BJ (cell line): ENCODE measurements around the gene ITPRIPL2. TPM values are rescaled to one million over a fixed set of nuclear protein-coding genes. Genes with fewer than 3 reads are reported as not detected.

Experiments
- CTCF ChIA-PET: fragments of 350-600 bp; formaldehyde crosslinking; extraction: SDS; loops from one replicate; lab custom pipeline; 2021; ENCODE audit warnings: antibody characterized with exemption, inconsistent platforms; lab: Yijun Ruan, JAX
- POLR2A ChIA-PET: fragments of 300-600 bp; sonication (Branson Sonifier 250); formaldehyde crosslinking; extraction: SDS; loops from one replicate; lab custom pipeline; 2021; ENCODE audit warnings: antibody characterized with exemption; lab: Charles Lee
- DNase-seq: peaks from one replicate; pipeline ENCODE4 v3.0.0-alpha.2; 2011; ENCODE audit warnings: low read depth
- H3K27me3 ChIP-seq: 2 replicates; pipeline ENCODE4 v1.6.0; 2011; ENCODE audit warnings: low read length; ENCODE audit not compliant: control insufficient read depth, insufficient read depth
- H3K36me3 ChIP-seq: 2 replicates; pipeline ENCODE4 v1.5.1; 2011; ENCODE audit warnings: low read length; ENCODE audit not compliant: control insufficient read depth, insufficient read depth
- H3K4me3 ChIP-seq: 2 replicates; pipeline ENCODE4 v1.5.1; 2011; ENCODE audit warnings: low read depth, mild to moderate bottlenecking, control low read depth, low read length
- CTCF ChIP-seq: IDR thresholded peaks from 2 replicates; pipeline ENCODE4 v1.5.1; 2011; ENCODE audit warnings: low read depth, mild to moderate bottlenecking, control low read depth, inconsistent platforms, low read length, moderate library complexity; ENCODE audit not compliant: insufficient read depth
- polyA plus RNA-seq: library from polyadenylated mRNA; depleted of rRNA; stranded (reverse); fragments of >200 nt; gene quantifications from 2 replicates; pipeline ENCODE4 v1.2.3, GENCODE V29; 2011

ITPRIPL2 gene
- polyA plus RNA-seq, 1 experiment = 14.9 TPM

- POLR2A ChIA-PET = no interaction called here
- no peak overlapping the region for H3K4me3 ChIP-seq
- CTCF ChIA-PET = interaction anchor here (1.2 to 1.4 kb wide), 2 partner anchors 33 to 61 kb away, joined by 3 to 4 read pairs; no protein-coding TSS in a partner anchor
- no peaks in the 10 kb centered on the region; the same call in none of the 2 replicates for H3K27me3 ChIP-seq
- no peak for DNase-seq
- no peak for TF ChIP-seq CTCF
- H3K36me3 ChIP-seq = no peaks in the 10 kb centered on the region
Observed at GRCh38 chr16:19147126-19147525, 33.4 kb downstream of the ITPRIPL2 start.

- no peak for TF ChIP-seq CTCF
- no peak overlapping the region for H3K4me3 ChIP-seq
- H3K27me3 ChIP-seq = no peaks in the 10 kb centered on the region; the same call in none of the 2 replicates
- no peak for DNase-seq
- CTCF ChIA-PET = interaction anchor here (1.2 to 1.4 kb wide), 2 partner anchors 33 to 61 kb away, joined by 3 to 4 read pairs; no protein-coding TSS in a partner anchor
- POLR2A ChIA-PET = no interaction called here
- H3K36me3 ChIP-seq = no peaks in the 10 kb centered on the region
Observed at GRCh38 chr16:19147627-19148026, 33.9 kb downstream of the ITPRIPL2 start.

- Histone ChIP-seq H3K4me3 (no peak overlapping the region), H3K27me3 (no peaks in the 10 kb centered on the region; the same call in none of the 2 replicates), H3K36me3 (no peaks in the 10 kb centered on the region)
- ChIA-PET POLR2A (no interaction called here), CTCF (no interaction called here)
- no peak for DNase-seq
- no peak for TF ChIP-seq CTCF
Observed at GRCh38 chr16:19148189-19148588, 34.4 kb downstream of the ITPRIPL2 start.

- H3K27me3 ChIP-seq = no peaks in the 10 kb centered on the region; the same call in none of the 2 replicates
- POLR2A ChIA-PET = no interaction called here
- CTCF ChIA-PET = interaction anchor here (1.7 kb wide), 1 partner anchor 11 kb away, joined by 7 read pairs; no protein-coding TSS in a partner anchor
- H3K36me3 ChIP-seq = no peaks in the 10 kb centered on the region
- no peak for TF ChIP-seq CTCF
- H3K4me3 ChIP-seq = no peak overlapping the region
- DNase-seq = no peak
Observed at GRCh38 chr16:19151310-19151709, 37.5 kb downstream of the ITPRIPL2 start.

- Histone ChIP-seq H3K4me3 (no peak overlapping the region), H3K27me3 (no peaks in the 10 kb centered on the region; the same call in none of the 2 replicates), H3K36me3 (no peaks in the 10 kb centered on the region)
- POLR2A ChIA-PET = no interaction called here
- TF ChIP-seq CTCF = no peak
- DNase-seq = no peak
- CTCF ChIA-PET = interaction anchor here (1.7 kb wide), 1 partner anchor 12 kb away, joined by 7 read pairs; no protein-coding TSS in a partner anchor
Observed at GRCh38 chr16:19152042-19152441, 38.3 kb downstream of the ITPRIPL2 start.
